ENCODE measurements around the gene CORO6.

Gene CORO6

GRCh38 chr17:29642171-29642611 is 19.5 kb upstream of the CORO6 start:
- TF ChIP-seq SIN3A (IDR thresholded peaks at IDR 0.05; ENCODE audit: borderline replicate concordance, insufficient read depth, low read length) (no peak), FOXP2 (optimal IDR thresholded peaks at IDR 0.05; ENCODE audit: borderline replicate concordance, extremely low read depth, extremely low read length, insufficient read depth) (no peak), TAF1 (IDR thresholded peaks at IDR 0.05; ENCODE audit: borderline replicate concordance, insufficient read depth, low read length) (no peak), POLR2AphosphoS5 (IDR thresholded peaks at IDR 0.05; ENCODE audit: low read depth, low read length) (no peak)
- TF ChIP-seq, protein P1, sequence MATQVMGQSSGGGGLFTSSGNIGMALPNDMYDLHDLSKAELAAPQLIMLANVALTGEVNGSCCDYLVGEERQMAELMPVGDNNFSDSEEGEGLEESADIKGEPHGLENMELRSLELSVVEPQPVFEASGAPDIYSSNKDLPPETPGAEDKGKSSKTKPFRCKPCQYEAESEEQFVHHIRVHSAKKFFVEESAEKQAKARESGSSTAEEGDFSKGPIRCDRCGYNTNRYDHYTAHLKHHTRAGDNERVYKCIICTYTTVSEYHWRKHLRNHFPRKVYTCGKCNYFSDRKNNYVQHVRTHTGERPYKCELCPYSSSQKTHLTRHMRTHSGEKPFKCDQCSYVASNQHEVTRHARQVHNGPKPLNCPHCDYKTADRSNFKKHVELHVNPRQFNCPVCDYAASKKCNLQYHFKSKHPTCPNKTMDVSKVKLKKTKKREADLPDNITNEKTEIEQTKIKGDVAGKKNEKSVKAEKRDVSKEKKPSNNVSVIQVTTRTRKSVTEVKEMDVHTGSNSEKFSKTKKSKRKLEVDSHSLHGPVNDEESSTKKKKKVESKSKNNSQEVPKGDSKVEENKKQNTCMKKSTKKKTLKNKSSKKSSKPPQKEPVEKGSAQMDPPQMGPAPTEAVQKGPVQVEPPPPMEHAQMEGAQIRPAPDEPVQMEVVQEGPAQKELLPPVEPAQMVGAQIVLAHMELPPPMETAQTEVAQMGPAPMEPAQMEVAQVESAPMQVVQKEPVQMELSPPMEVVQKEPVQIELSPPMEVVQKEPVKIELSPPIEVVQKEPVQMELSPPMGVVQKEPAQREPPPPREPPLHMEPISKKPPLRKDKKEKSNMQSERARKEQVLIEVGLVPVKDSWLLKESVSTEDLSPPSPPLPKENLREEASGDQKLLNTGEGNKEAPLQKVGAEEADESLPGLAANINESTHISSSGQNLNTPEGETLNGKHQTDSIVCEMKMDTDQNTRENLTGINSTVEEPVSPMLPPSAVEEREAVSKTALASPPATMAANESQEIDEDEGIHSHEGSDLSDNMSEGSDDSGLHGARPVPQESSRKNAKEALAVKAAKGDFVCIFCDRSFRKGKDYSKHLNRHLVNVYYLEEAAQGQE (IDR thresholded peaks at IDR 0.05; ENCODE audit: insufficient read depth in 1 of 2, low read depth in 2 of 2, low read length in 2 of 2) = no peak

GRCh38 chr17:29640981-29641642 is 18.4 kb upstream of the CORO6 start:
- TF ChIP-seq FOXP2 (optimal IDR thresholded peaks at IDR 0.05; ENCODE audit: borderline replicate concordance, extremely low read depth, extremely low read length, insufficient read depth) (no peak), POLR2AphosphoS5 (IDR thresholded peaks at IDR 0.05; ENCODE audit: low read depth, low read length) (no peak), TAF1 (IDR thresholded peaks at IDR 0.05; ENCODE audit: borderline replicate concordance, insufficient read depth, low read length) (no peak), SIN3A (IDR thresholded peaks at IDR 0.05; ENCODE audit: borderline replicate concordance, insufficient read depth, low read length) (no peak)
- TF ChIP-seq, protein P1 (IDR thresholded peaks at IDR 0.05; ENCODE audit: insufficient read depth in 1 of 2, low read depth in 2 of 2, low read length in 2 of 2) = no peak

- TF ChIP-seq FOXP2 (optimal IDR thresholded peaks at IDR 0.05; ENCODE audit: borderline replicate concordance, extremely low read depth, extremely low read length, insufficient read depth) = no peak
- no peak for TF ChIP-seq SIN3A (IDR thresholded peaks at IDR 0.05; ENCODE audit: borderline replicate concordance, insufficient read depth, low read length)
These were observed 17.7 kb upstream of the CORO6 start for GRCh38 chr17:29640413-29640812.

DNA sequence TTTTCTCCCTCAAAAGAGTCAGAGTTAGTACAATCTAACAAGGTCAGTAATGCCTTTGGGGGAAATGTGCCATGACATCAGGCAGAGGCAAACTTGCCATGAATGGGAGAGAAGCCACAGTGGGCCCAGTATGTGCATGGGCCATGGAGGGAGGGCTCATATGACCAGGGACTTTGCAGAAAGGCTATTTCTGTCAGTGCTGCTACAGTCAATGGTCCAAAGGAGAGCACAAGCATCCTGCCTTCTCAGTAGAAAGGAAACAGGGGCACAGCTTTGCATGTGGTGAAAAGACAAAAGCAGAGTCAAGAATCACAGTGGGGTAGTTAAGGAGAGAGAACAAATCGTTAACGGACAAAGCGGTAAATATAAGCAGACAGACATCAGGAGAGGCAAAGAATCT is 11.2 kb upstream of the CORO6 start:
- no peak for TF ChIP-seq TAF1 (IDR thresholded peaks at IDR 0.05; ENCODE audit: borderline replicate concordance, insufficient read depth, low read length)
- no peak for TF ChIP-seq POLR2AphosphoS5 (IDR thresholded peaks at IDR 0.05; ENCODE audit: low read depth, low read length)
- no peak for TF ChIP-seq SIN3A (IDR thresholded peaks at IDR 0.05; ENCODE audit: borderline replicate concordance, insufficient read depth, low read length)
- TF ChIP-seq, protein P1 (IDR thresholded peaks at IDR 0.05; ENCODE audit: insufficient read depth in 1 of 2, low read depth in 2 of 2, low read length in 2 of 2) = no peak
- no peak for TF ChIP-seq FOXP2 (optimal IDR thresholded peaks at IDR 0.05; ENCODE audit: borderline replicate concordance, extremely low read depth, extremely low read length, insufficient read depth)

DNA sequence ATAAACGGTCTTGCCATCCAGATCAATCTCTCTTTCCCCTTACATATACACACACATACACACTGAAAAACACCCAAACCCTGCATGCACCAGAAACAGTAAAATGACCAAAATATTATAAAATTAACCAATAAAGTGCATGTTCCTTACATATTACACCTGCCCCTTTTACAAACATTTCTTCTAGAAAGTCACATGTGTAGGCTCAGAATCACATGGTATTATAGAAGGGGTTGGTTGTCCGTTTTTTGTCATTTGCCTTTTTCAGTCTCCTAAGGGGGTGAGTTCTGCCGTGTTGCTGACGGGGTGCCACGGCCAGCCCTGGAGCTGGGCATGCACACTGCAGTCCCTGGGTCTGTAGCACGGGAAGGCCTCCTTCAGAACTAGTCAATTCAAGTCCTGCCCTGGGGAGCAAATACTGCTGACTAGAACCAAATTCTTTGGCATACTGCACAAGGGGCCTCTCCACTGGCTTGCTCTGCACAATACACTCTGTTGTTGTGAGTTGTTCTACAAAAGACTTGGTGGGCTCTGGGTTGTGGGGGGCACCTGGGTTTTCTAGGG is 8.0 kb upstream of the CORO6 start:
- TF ChIP-seq FOXP2 (optimal IDR thresholded peaks at IDR 0.05; ENCODE audit: borderline replicate concordance, extremely low read depth, extremely low read length, insufficient read depth) (no peak), TAF1 (IDR thresholded peaks at IDR 0.05; ENCODE audit: borderline replicate concordance, insufficient read depth, low read length) (no peak), POLR2AphosphoS5 (IDR thresholded peaks at IDR 0.05; ENCODE audit: low read depth, low read length) (no peak), SIN3A (IDR thresholded peaks at IDR 0.05; ENCODE audit: borderline replicate concordance, insufficient read depth, low read length) (no peak)
- TF ChIP-seq, protein P1 (IDR thresholded peaks at IDR 0.05; ENCODE audit: insufficient read depth in 1 of 2, low read depth in 2 of 2, low read length in 2 of 2) = no peak
